Measurements from ENCODE around the gene ZNF142.
"Not testable (repeated sequence)": the region's sequence is repeated elsewhere in the genome, so short reads cannot be mapped to it uniquely, and the experiment has no call there.

The ZNF142 gene

GRCh38 chr2:218659258-218659987, at the start of gene ZNF142, which contains the start of gene BCS1L:
Gene ZNF142 (minus strand): TSS chr2:218659623. CDS start chr2:218656429, 3,194 bp downstream.
Gene BCS1L (plus strand): TSS chr2:218659683. CDS start chr2:218660988, 1,305 bp downstream.
- Mint-ChIP-seq H3K9me3 (no peaks in the 10 kb centered on the region), H3K27ac (peak within 1 kb of the TSS; percentile 88), H3K4me1 (ENCODE audit: low read depth) (peaks cover 19% of the 10 kb centered on the region), H3K4me3 (peak within 1 kb of the TSS; percentile 92), H3K27me3 (ENCODE audit: low read depth) (no peaks in the 10 kb centered on the region), H3K36me3 (ENCODE audit: low read depth) (peaks cover 42% of the 10 kb centered on the region)
- peak; percentile 95 for DNase-seq (ENCODE audit: low spot score)

- H3K4me3 Mint-ChIP-seq = no peak overlapping the region
- H3K36me3 Mint-ChIP-seq (ENCODE audit: low read depth) = peaks cover 2% of the 10 kb centered on the region
- H3K4me1 Mint-ChIP-seq (ENCODE audit: low read depth) = peaks cover 14% of the 10 kb centered on the region
- no peak for DNase-seq (ENCODE audit: low spot score)
- no peak overlapping the region for H3K27ac Mint-ChIP-seq
- no peaks in the 10 kb centered on the region for H3K9me3 Mint-ChIP-seq
- peaks cover 8% of the 10 kb centered on the region for H3K27me3 Mint-ChIP-seq (ENCODE audit: low read depth)
These were observed 48.7 kb upstream of the ZNF142 start for GRCh38 chr2:218708086-218708485.

GRCh38 chr2:218703341-218703740, 43.9 kb upstream of the ZNF142 start:
- DNase-seq (ENCODE audit: low spot score) = no peak
- Mint-ChIP-seq H3K27me3 (ENCODE audit: low read depth) (peaks cover 8% of the 10 kb centered on the region), H3K4me1 (ENCODE audit: low read depth) (peaks cover 6% of the 10 kb centered on the region), H3K27ac (no peak overlapping the region), H3K4me3 (no peak overlapping the region), H3K36me3 (ENCODE audit: low read depth) (no peaks in the 10 kb centered on the region), H3K9me3 (no peaks in the 10 kb centered on the region)

- no peaks in the 10 kb centered on the region for H3K9me3 Mint-ChIP-seq
- DNase-seq (ENCODE audit: low spot score) = no peak
- H3K27ac Mint-ChIP-seq = no peak overlapping the region
- no peaks in the 10 kb centered on the region for H3K36me3 Mint-ChIP-seq (ENCODE audit: low read depth)
- H3K4me1 Mint-ChIP-seq (ENCODE audit: low read depth) = no peaks in the 10 kb centered on the region
- H3K4me3 Mint-ChIP-seq = no peak overlapping the region
- peaks cover 7% of the 10 kb centered on the region for H3K27me3 Mint-ChIP-seq (ENCODE audit: low read depth)
These were observed 42.4 kb upstream of the ZNF142 start for GRCh38 chr2:218701806-218702205.

- no peak for DNase-seq (ENCODE audit: low spot score)
- Mint-ChIP-seq H3K36me3 (ENCODE audit: low read depth) (no peaks in the 10 kb centered on the region), H3K4me3 (no peak overlapping the region), H3K27ac (no peak overlapping the region), H3K27me3 (ENCODE audit: low read depth) (no peaks in the 10 kb centered on the region), H3K9me3 (no peaks in the 10 kb centered on the region), H3K4me1 (ENCODE audit: low read depth) (no peaks in the 10 kb centered on the region)
These were observed 39.5 kb upstream of the ZNF142 start for GRCh38 chr2:218698885-218699284.

- Mint-ChIP-seq H3K9me3 (no peaks in the 10 kb centered on the region), H3K27me3 (ENCODE audit: low read depth) (no peaks in the 10 kb centered on the region), H3K36me3 (ENCODE audit: low read depth) (no peaks in the 10 kb centered on the region), H3K4me1 (ENCODE audit: low read depth) (no peaks in the 10 kb centered on the region), H3K4me3 (no peak overlapping the region), H3K27ac (no peak overlapping the region)
- DNase-seq (ENCODE audit: low spot score) = no peak
These were observed 35.2 kb upstream of the ZNF142 start for GRCh38 chr2:218694405-218695145.

- no peaks in the 10 kb centered on the region for H3K9me3 Mint-ChIP-seq
- no peaks in the 10 kb centered on the region for H3K36me3 Mint-ChIP-seq (ENCODE audit: low read depth)
These were observed 31.8 kb upstream of the ZNF142 start for GRCh38 chr2:218691234-218691633.

GRCh38 chr2:218687400-218688060, 28.1 kb upstream of the ZNF142 start:
- not testable (repeated sequence) for H3K4me3 Mint-ChIP-seq

More at GRCh38 chr2:218691234-218691633, 31.8 kb upstream of the ZNF142 start:
- Mint-ChIP-seq H3K4me3 (no peak overlapping the region), H3K27ac (no peak overlapping the region), H3K27me3 (ENCODE audit: low read depth) (no peaks in the 10 kb centered on the region), H3K4me1 (ENCODE audit: low read depth) (peaks cover 3% of the 10 kb centered on the region)
- DNase-seq (ENCODE audit: low spot score) = no peak

GRCh38 chr2:218680061-218680460, 20.6 kb upstream of the ZNF142 start:
- H3K36me3 Mint-ChIP-seq (ENCODE audit: low read depth) = no peaks in the 10 kb centered on the region
- no peaks in the 10 kb centered on the region for H3K27me3 Mint-ChIP-seq (ENCODE audit: low read depth)
- H3K4me3 Mint-ChIP-seq = no peak overlapping the region
- H3K9me3 Mint-ChIP-seq = no peaks in the 10 kb centered on the region
- no peak for DNase-seq (ENCODE audit: low spot score)
- H3K4me1 Mint-ChIP-seq (ENCODE audit: low read depth) = no peaks in the 10 kb centered on the region
- no peak overlapping the region for H3K27ac Mint-ChIP-seq

More at GRCh38 chr2:218687400-218688060, 28.1 kb upstream of the ZNF142 start:
- not testable (repeated sequence) for H3K9me3 Mint-ChIP-seq; H3K27ac Mint-ChIP-seq; H3K4me1 Mint-ChIP-seq (ENCODE audit: low read depth); H3K27me3 Mint-ChIP-seq (ENCODE audit: low read depth); H3K36me3 Mint-ChIP-seq (ENCODE audit: low read depth)
- DNase-seq (ENCODE audit: low spot score) = peak; percentile 10

GRCh38 chr2:218679119-218679518, 19.7 kb upstream of the ZNF142 start:
- Mint-ChIP-seq H3K36me3 (ENCODE audit: low read depth) (no peaks in the 10 kb centered on the region), H3K4me1 (ENCODE audit: low read depth) (no peaks in the 10 kb centered on the region), H3K27ac (no peak overlapping the region), H3K4me3 (no peak overlapping the region), H3K9me3 (no peaks in the 10 kb centered on the region), H3K27me3 (ENCODE audit: low read depth) (no peaks in the 10 kb centered on the region)
- no peak for DNase-seq (ENCODE audit: low spot score)

GRCh38 chr2:218671654-218672566, 12.5 kb upstream of the ZNF142 start, which contains the start of the genes RNF25 and STK36:
Gene RNF25 (minus strand): TSS chr2:218672002. CDS start chr2:218671970, 32 bp downstream.
Gene STK36 (plus strand): TSS chr2:218672086. CDS start chr2:218672830, 744 bp downstream.
- peak; percentile 79 for DNase-seq (ENCODE audit: low spot score)
- Mint-ChIP-seq H3K27me3 (ENCODE audit: low read depth) (no peaks in the 10 kb centered on the region), H3K4me3 (peak within 1 kb of the TSS; percentile 99), H3K27ac (peak within 1 kb of the TSS; percentile 92), H3K9me3 (no peaks in the 10 kb centered on the region), H3K36me3 (ENCODE audit: low read depth) (peaks cover 6% of the 10 kb centered on the region), H3K4me1 (ENCODE audit: low read depth) (peaks cover 20% of the 10 kb centered on the region)

GRCh38 chr2:218671097-218671653, 11.8 kb upstream of the ZNF142 start:
- Mint-ChIP-seq H3K4me1 (ENCODE audit: low read depth) (peaks cover 20% of the 10 kb centered on the region), H3K4me3 (peak overlapping the region; percentile 99), H3K27ac (peak overlapping the region; percentile 92), H3K9me3 (no peaks in the 10 kb centered on the region), H3K36me3 (ENCODE audit: low read depth) (peaks cover 11% of the 10 kb centered on the region), H3K27me3 (ENCODE audit: low read depth) (no peaks in the 10 kb centered on the region)
- no peak for DNase-seq (ENCODE audit: low spot score)

- H3K36me3 Mint-ChIP-seq (ENCODE audit: low read depth) = peaks cover 45% of the 10 kb centered on the region
- H3K27ac Mint-ChIP-seq = no peak overlapping the region
- no peak for DNase-seq (ENCODE audit: low spot score)
- H3K4me1 Mint-ChIP-seq (ENCODE audit: low read depth) = peaks cover 9% of the 10 kb centered on the region
- no peaks in the 10 kb centered on the region for H3K9me3 Mint-ChIP-seq
- no peaks in the 10 kb centered on the region for H3K27me3 Mint-ChIP-seq (ENCODE audit: low read depth)
- H3K4me3 Mint-ChIP-seq = no peak overlapping the region
These were observed 5.2 kb upstream of the ZNF142 start for GRCh38 chr2:218664653-218665052.

All from T-helper 2 cell treated with Interferon-gamma antibody and Interleukin-4, amounts not matched to agents 5 μg/mL and 100 μg/mL, for 36 hours (primary cell).